ENCODE results near the gene RIPOR3. TPM values are rescaled to one million over a fixed set of nuclear protein-coding genes. Genes with fewer than 3 reads are reported as not detected.
A peak's percentile ranks its signal among the peaks of the same experiment; 100 is the strongest.

Gene RIPOR3
- total and polyA plus RNA-seq, 9 of the 15 experiments (the other 6 are each of a cell fraction or from before 2014, with no cell fraction given) = 3.3 to 62.7 (median 21.4) TPM

DNA sequence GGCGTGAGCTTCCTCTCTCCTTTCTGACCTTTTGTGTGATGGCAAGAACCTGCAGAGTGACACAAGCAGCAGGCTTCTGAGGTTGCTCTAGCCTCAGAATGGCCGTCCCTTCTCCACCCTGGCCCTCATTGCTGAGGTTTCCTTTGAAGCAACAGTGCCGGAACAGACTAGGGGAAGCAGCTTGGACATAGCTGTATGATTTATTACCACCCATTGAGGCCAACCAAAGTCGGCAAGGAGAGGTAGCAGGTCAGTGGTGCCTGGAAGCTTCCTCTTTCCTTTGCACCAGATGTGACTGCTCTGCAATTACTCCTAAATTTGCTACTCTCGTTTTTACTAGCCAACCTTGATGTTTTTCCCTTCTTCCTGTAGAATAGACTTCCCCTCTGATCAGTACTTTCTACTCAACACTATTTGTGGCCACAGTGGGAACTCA is 149.7 kb downstream of the RIPOR3 start (continued):
- 0 out of 2 replicates have a peak, but pooled peaks have one; percentile 31 for TF ChIP-seq SMAD4 (CRISPR knock-in tag; conservative IDR thresholded peaks at IDR 0.05)
- no peak for TF ChIP-seq NR2C2 (CRISPR knock-in tag; IDR thresholded peaks at IDR 0.05)
- peak; percentile 58; the same call in 1 of the 2 replicates for TF ChIP-seq NR2C2 (tag; IDR thresholded peaks at IDR 0.05)
- TF ChIP-seq, protein P1, sequence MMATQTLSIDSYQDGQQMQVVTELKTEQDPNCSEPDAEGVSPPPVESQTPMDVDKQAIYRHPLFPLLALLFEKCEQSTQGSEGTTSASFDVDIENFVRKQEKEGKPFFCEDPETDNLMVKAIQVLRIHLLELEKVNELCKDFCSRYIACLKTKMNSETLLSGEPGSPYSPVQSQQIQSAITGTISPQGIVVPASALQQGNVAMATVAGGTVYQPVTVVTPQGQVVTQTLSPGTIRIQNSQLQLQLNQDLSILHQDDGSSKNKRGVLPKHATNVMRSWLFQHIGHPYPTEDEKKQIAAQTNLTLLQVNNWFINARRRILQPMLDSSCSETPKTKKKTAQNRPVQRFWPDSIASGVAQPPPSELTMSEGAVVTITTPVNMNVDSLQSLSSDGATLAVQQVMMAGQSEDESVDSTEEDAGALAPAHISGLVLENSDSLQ (IDR thresholded peaks at IDR 0.05) = peak; percentile 94
- TF ChIP-seq YY1 (IDR thresholded peaks at IDR 0.05; ENCODE audit: borderline replicate concordance in 1 of 3, control insufficient read depth in 1 of 3, extremely low read depth in 1 of 3, insufficient read depth in 3 of 3, insufficient read length in 1 of 3, insufficient replicate concordance in 2 of 3, low read depth in 1 of 3, low read length in 2 of 3) = peak in 2 of 3 experiments; percentile 25 to 30
- no peak for TF ChIP-seq SNIP1 (IDR thresholded peaks at IDR 0.05; ENCODE audit: low read depth)
- TF ChIP-seq MEF2A (IDR thresholded peaks at IDR 0.05; ENCODE audit: control insufficient read depth, low read depth, low read length) = no peak
- no peak for TF ChIP-seq KLF16 (IDR thresholded peaks at IDR 0.05)
- no peak for TF ChIP-seq LCOR (CRISPR knock-in tag; IDR thresholded peaks at IDR 0.05)
- no peak for TF ChIP-seq BRD4 (IDR thresholded peaks at IDR 0.05)
- TF ChIP-seq, protein P2, sequence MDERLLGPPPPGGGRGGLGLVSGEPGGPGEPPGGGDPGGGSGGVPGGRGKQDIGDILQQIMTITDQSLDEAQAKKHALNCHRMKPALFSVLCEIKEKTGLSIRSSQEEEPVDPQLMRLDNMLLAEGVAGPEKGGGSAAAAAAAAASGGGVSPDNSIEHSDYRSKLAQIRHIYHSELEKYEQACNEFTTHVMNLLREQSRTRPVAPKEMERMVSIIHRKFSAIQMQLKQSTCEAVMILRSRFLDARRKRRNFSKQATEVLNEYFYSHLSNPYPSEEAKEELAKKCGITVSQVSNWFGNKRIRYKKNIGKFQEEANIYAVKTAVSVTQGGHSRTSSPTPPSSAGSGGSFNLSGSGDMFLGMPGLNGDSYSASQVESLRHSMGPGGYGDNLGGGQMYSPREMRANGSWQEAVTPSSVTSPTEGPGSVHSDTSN (CRISPR knock-in tag; IDR thresholded peaks at IDR 0.05; ENCODE audit: low read depth) = peak; percentile 59
- TF ChIP-seq, protein P2 (tag; conservative IDR thresholded peaks at IDR 0.05; ENCODE audit: low read depth) = peak; percentile 94
- no peak for TF ChIP-seq ZNF75A (CRISPR knock-in tag; IDR thresholded peaks at IDR 0.05)
- TF ChIP-seq RAD21 (CRISPR knock-in tag; conservative IDR thresholded peaks at IDR 0.05 in 1 of 2, IDR thresholded peaks at IDR 0.05 in 1 of 2) = 0 out of 4 replicates have a peak, but pooled peaks of 1 of the 2 experiments have one; percentile 8
- TF ChIP-seq, protein P3, sequence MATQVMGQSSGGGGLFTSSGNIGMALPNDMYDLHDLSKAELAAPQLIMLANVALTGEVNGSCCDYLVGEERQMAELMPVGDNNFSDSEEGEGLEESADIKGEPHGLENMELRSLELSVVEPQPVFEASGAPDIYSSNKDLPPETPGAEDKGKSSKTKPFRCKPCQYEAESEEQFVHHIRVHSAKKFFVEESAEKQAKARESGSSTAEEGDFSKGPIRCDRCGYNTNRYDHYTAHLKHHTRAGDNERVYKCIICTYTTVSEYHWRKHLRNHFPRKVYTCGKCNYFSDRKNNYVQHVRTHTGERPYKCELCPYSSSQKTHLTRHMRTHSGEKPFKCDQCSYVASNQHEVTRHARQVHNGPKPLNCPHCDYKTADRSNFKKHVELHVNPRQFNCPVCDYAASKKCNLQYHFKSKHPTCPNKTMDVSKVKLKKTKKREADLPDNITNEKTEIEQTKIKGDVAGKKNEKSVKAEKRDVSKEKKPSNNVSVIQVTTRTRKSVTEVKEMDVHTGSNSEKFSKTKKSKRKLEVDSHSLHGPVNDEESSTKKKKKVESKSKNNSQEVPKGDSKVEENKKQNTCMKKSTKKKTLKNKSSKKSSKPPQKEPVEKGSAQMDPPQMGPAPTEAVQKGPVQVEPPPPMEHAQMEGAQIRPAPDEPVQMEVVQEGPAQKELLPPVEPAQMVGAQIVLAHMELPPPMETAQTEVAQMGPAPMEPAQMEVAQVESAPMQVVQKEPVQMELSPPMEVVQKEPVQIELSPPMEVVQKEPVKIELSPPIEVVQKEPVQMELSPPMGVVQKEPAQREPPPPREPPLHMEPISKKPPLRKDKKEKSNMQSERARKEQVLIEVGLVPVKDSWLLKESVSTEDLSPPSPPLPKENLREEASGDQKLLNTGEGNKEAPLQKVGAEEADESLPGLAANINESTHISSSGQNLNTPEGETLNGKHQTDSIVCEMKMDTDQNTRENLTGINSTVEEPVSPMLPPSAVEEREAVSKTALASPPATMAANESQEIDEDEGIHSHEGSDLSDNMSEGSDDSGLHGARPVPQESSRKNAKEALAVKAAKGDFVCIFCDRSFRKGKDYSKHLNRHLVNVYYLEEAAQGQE (IDR thresholded peaks at IDR 0.05; ENCODE audit: borderline replicate concordance) = peak; percentile 27; the same call in 1 of the 2 replicates
- TF ChIP-seq, protein P3 (CRISPR knock-in tag; IDR thresholded peaks at IDR 0.05; ENCODE audit: low read depth) = no peak

Measured in K562 (cell line).